HepG2 (cell line): Measurements from ENCODE around the gene KLKB1. TPM values are rescaled to one million over a fixed set of nuclear protein-coding genes. Genes with fewer than 3 reads are reported as not detected.

Experiments
- BORCS8-MEF2B ChIP-seq: sonication (generic); formaldehyde crosslinking; IDR thresholded peaks from 2 replicates; pipeline ENCODE4 v1.8.0; 2022; ENCODE audit warnings: mild to moderate bottlenecking, missing genetic modification reagents
- BRCA1 ChIP-seq: sonication (generic); formaldehyde crosslinking; IDR thresholded peaks from 2 replicates; pipeline ENCODE4 v1.4.0; 2020; ENCODE audit warnings: missing genetic modification reagents
- CREM ChIP-seq, 2 experiments: sonication (generic) in 1 of 2; formaldehyde crosslinking in 1 of 2; IDR thresholded peaks; 2 replicates each; pipeline versions ENCODE4 v1.4.0 to v1.6.1; 2016 to 2020; ENCODE audit warnings: antibody characterized with exemption in 1 of 2, mild to moderate bottlenecking in 1 of 2, missing genetic modification reagents in 1 of 2
- HOXD1 ChIP-seq: sonication (generic); formaldehyde crosslinking; IDR thresholded peaks from 2 replicates; pipeline ENCODE4 v1.5.0; 2020; ENCODE audit warnings: missing genetic modification reagents
- IRF1 ChIP-seq: sonication (generic); formaldehyde crosslinking; IDR thresholded peaks from 2 replicates; pipeline ENCODE4 v1.4.0; 2020; ENCODE audit warnings: low read depth, mild to moderate bottlenecking, missing genetic modification reagents
- KDM5A ChIP-seq: fragments of 200-600 bp; sonication (generic); IDR thresholded peaks from 2 replicates; pipeline ENCODE4 v1.7.0; 2018; ENCODE audit warnings: antibody characterized with exemption, mild to moderate bottlenecking, low read length, borderline replicate concordance
- ONECUT2 ChIP-seq: sonication (generic); formaldehyde crosslinking; IDR thresholded peaks from 2 replicates; pipeline ENCODE4 v1.4.0; 2020; ENCODE audit warnings: missing genetic modification reagents
- SAFB2 ChIP-seq: sonication (generic); formaldehyde crosslinking; IDR thresholded peaks from 2 replicates; pipeline ENCODE4 v1.5.1; 2020; ENCODE audit warnings: missing genetic modification reagents, low read depth, mild to moderate bottlenecking, borderline replicate concordance
- SPEN ChIP-seq: sonication (generic); formaldehyde crosslinking; IDR thresholded peaks from 2 replicates; pipeline ENCODE4 v1.5.1; 2020; ENCODE audit warnings: low read depth, mild to moderate bottlenecking, missing genetic modification reagents
- ZFAT ChIP-seq: sonication (generic); formaldehyde crosslinking; conservative IDR thresholded peaks from 2 replicates; pipeline ENCODE4 v1.8.1; 2023; ENCODE audit warnings: missing genetic modification reagents, inconsistent platforms
- ZFP36 ChIP-seq: fragments of 150-350 bp; IDR thresholded peaks from 2 replicates; pipeline ENCODE4 v1.6.1; 2018; ENCODE audit warnings: borderline replicate concordance, low read length, low read depth; ENCODE audit not compliant: partially characterized antibody
- ZFP62 ChIP-seq: sonication (generic); formaldehyde crosslinking; IDR thresholded peaks from 2 replicates; pipeline ENCODE4 v1.4.0; 2020; ENCODE audit warnings: missing genetic modification reagents
- ZKSCAN1 ChIP-seq: fragments of 150-350 bp; IDR thresholded peaks from 2 replicates; pipeline ENCODE4 v1.6.1; 2014; ENCODE audit warnings: low read length
- ZKSCAN5 ChIP-seq: sonication (generic); formaldehyde crosslinking; IDR thresholded peaks from 2 replicates; pipeline ENCODE4 v1.5.1; 2020; ENCODE audit warnings: mild to moderate bottlenecking, missing genetic modification reagents
- ZNF20 ChIP-seq: sonication (generic); formaldehyde crosslinking; IDR thresholded peaks from 2 replicates; pipeline ENCODE4 v1.4.0; 2020; ENCODE audit warnings: mild to moderate bottlenecking, moderate library complexity, missing genetic modification reagents
- ZNF263 ChIP-seq: sonication (generic); formaldehyde crosslinking; IDR thresholded peaks from 2 replicates; pipeline ENCODE4 v1.4.0; 2020; ENCODE audit warnings: missing genetic modification reagents
- ZNF276 ChIP-seq: sonication (generic); formaldehyde crosslinking; IDR thresholded peaks from 2 replicates; pipeline ENCODE4 v1.4.0; 2020; ENCODE audit warnings: mild to moderate bottlenecking, low read depth, missing genetic modification reagents
- ZNF34 ChIP-seq: sonication (generic); formaldehyde crosslinking; IDR thresholded peaks from 2 replicates; pipeline ENCODE4 v1.4.0; 2020; ENCODE audit warnings: mild to moderate bottlenecking, missing genetic modification reagents, borderline replicate concordance
- ZNF513 ChIP-seq: sonication (generic); formaldehyde crosslinking; conservative IDR thresholded peaks from 2 replicates; pipeline ENCODE4 v1.5.0; 2020; ENCODE audit warnings: missing genetic modification reagents
- polyA plus RNA-seq, 8 experiments: library from polyadenylated mRNA; depleted of rRNA in 3 of 8; stranded (reverse) in 7 of 8; unstranded in 1 of 8; fragments of >200 nt; fragmentation: Illumina TruSeq in 4 of 8; extraction: Trizol in 4 of 8; gene quantifications; 2 replicates each; pipeline versions ENCODE4 v1.2.1 to v1.2.3, GENCODE V29; 2011 to 2016; ENCODE audit warnings: low read depth in 4 of 8, missing spikeins in 1 of 8, mixed read lengths in 1 of 8; ENCODE audit not compliant: insufficient read depth in 1 of 8
- total RNA-seq, 5 experiments: library from RNA; depleted of rRNA; stranded (reverse); fragments of >200 nt; fragmentation: Illumina TruSeq; extraction: Trizol; gene quantifications; 2 replicates each; pipeline ENCODE4 v1.2.3, GENCODE V29; 2016; ENCODE audit warnings: low read depth in 1 of 5
- TF ChIP-seq, protein P1 (sequence below): IDR thresholded peaks from 2 replicates; pipeline ENCODE4 v1.6.1; 2016; ENCODE audit warnings: low read depth
- TF ChIP-seq, protein P2 (sequence below): fragments of 450-650 bp; IDR thresholded peaks from 2 replicates; pipeline ENCODE4 v1.6.1; 2017

Gene KLKB1
- total and polyA plus RNA-seq, 2 of the 13 experiments (the other 11 are each of a cell fraction or from before 2014, with no cell fraction given): 0.26 to 0.49 TPM

GRCh38 chr4:186265683-186266652 lies 38.7 kb downstream of the KLKB1 start, which contains the start of gene F11 (continued):
- TF ChIP-seq IRF1 (CRISPR knock-in tag) (no peak), ZFP62 (CRISPR knock-in tag) (no peak), CREM (IDR thresholded peaks at IDR 0.05) (peak; percentile 59; the same call in 1 of the 2 replicates), CREM (CRISPR knock-in tag; IDR thresholded peaks at IDR 0.05) (no peak), ZNF263 (CRISPR knock-in tag) (no peak), ZNF513 (CRISPR knock-in tag) (no peak), ZFAT (CRISPR knock-in tag) (no peak), KDM5A (peak; percentile 43; the same call in 1 of the 2 replicates), ZNF34 (CRISPR knock-in tag) (no peak), ZNF276 (CRISPR knock-in tag) (no peak), ZFP36 (no peak), ONECUT2 (peak; percentile 93), ZKSCAN5 (CRISPR knock-in tag) (no peak), BRCA1 (no peak), ZKSCAN1 (no peak), SAFB2 (no peak), BORCS8-MEF2B (no peak), HOXD1 (no peak), ZNF20 (CRISPR knock-in tag) (no peak), SPEN (CRISPR knock-in tag) (peak; percentile 28; the same call in 1 of the 2 replicates)
- TF ChIP-seq, protein P1, sequence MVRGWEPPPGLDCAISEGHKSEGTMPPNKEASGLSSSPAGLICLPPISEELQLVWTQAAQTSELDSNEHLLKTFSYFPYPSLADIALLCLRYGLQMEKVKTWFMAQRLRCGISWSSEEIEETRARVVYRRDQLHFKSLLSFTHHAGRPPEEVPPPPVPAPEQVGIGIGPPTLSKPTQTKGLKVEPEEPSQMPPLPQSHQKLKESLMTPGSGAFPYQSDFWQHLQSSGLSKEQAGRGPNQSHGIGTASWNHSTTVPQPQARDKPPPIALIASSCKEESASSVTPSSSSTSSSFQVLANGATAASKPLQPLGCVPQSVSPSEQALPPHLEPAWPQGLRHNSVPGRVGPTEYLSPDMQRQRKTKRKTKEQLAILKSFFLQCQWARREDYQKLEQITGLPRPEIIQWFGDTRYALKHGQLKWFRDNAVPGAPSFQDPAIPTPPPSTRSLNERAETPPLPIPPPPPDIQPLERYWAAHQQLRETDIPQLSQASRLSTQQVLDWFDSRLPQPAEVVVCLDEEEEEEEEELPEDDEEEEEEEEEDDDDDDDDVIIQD (CRISPR knock-in tag): peak; percentile 67; the same call in 1 of the 2 replicates
- TF ChIP-seq, protein P2, sequence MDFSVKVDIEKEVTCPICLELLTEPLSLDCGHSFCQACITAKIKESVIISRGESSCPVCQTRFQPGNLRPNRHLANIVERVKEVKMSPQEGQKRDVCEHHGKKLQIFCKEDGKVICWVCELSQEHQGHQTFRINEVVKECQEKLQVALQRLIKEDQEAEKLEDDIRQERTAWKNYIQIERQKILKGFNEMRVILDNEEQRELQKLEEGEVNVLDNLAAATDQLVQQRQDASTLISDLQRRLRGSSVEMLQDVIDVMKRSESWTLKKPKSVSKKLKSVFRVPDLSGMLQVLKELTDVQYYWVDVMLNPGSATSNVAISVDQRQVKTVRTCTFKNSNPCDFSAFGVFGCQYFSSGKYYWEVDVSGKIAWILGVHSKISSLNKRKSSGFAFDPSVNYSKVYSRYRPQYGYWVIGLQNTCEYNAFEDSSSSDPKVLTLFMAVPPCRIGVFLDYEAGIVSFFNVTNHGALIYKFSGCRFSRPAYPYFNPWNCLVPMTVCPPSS: no peak
